Measurements from ENCODE around the gene WASHC3.

The WASHC3 gene

GRCh38 chr12:101992091-101992490, 69.7 kb downstream of the WASHC3 start:
- H3K4me1 ChIP-seq (ENCODE audit: insufficient read depth, low read length): no peaks in the 10 kb centered on the region
- no peaks in the 10 kb centered on the region for H3K27me3 ChIP-seq (ENCODE audit: insufficient read depth, low read length, poor library complexity)
- DNase-seq: no peak
- H3K36me3 ChIP-seq (ENCODE audit: insufficient read depth, low read length): no peaks in the 10 kb centered on the region
- no peak overlapping the region for H2AFZ ChIP-seq (ENCODE audit: low read depth, low read length)
- H3K79me2 ChIP-seq (ENCODE audit: insufficient read depth, low read length): no peaks in the 10 kb centered on the region
- no peaks in the 10 kb centered on the region for H3K9me3 ChIP-seq (ENCODE audit: insufficient read depth, low read length, severe bottlenecking)
- H3K4me3 ChIP-seq (ENCODE audit: low read depth in 1 of 2, low read length in 2 of 2): no peak overlapping the region
- no peak overlapping the region for H3K4me2 ChIP-seq (ENCODE audit: insufficient read depth, low read length)
- H3K27ac ChIP-seq (ENCODE audit: low read length): no peak overlapping the region
- TF ChIP-seq CTCF (IDR thresholded peaks at IDR 0.05; ENCODE audit: borderline replicate concordance, extremely low read depth, low read length, poor library complexity, severe bottlenecking) (no peak), EZH2 (IDR thresholded peaks at IDR 0.05; ENCODE audit: borderline replicate concordance, low read depth, low read length, severe bottlenecking) (no peak)
- no peak overlapping the region for H3K9ac ChIP-seq (ENCODE audit: low read depth, low read length)
- no peaks in the 10 kb centered on the region for H4K20me1 ChIP-seq (ENCODE audit: insufficient read depth, low read length)
- no peak for ATAC-seq (ENCODE audit: insufficient read depth, low read depth)

GRCh38 chr12:101982307-101982706, 79.5 kb downstream of the WASHC3 start:
- no peak overlapping the region for H3K4me2 ChIP-seq (ENCODE audit: insufficient read depth, low read length)

GRCh38 chr12:101981868-101982267, 79.9 kb downstream of the WASHC3 start:
- peaks cover 5% of the 10 kb centered on the region for H3K27me3 ChIP-seq (ENCODE audit: insufficient read depth, low read length, poor library complexity)
- H4K20me1 ChIP-seq (ENCODE audit: insufficient read depth, low read length): no peaks in the 10 kb centered on the region
- no peaks in the 10 kb centered on the region for H3K9me3 ChIP-seq (ENCODE audit: insufficient read depth, low read length, severe bottlenecking)
- no peak overlapping the region for H3K4me3 ChIP-seq (ENCODE audit: low read depth in 1 of 2, low read length in 2 of 2)
- no peaks in the 10 kb centered on the region for H3K36me3 ChIP-seq (ENCODE audit: insufficient read depth, low read length)
- H3K79me2 ChIP-seq (ENCODE audit: insufficient read depth, low read length): no peaks in the 10 kb centered on the region
- DNase-seq (no peak), ATAC-seq (ENCODE audit: insufficient read depth, low read depth) (no peak)
- no peak overlapping the region for H2AFZ ChIP-seq (ENCODE audit: low read depth, low read length)
- no peaks in the 10 kb centered on the region for H3K4me1 ChIP-seq (ENCODE audit: insufficient read depth, low read length)
- no peak overlapping the region for H3K4me2 ChIP-seq (ENCODE audit: insufficient read depth, low read length)
- no peak overlapping the region for H3K27ac ChIP-seq (ENCODE audit: low read length)
- H3K9ac ChIP-seq (ENCODE audit: low read depth, low read length): no peak overlapping the region
- TF ChIP-seq EZH2 (IDR thresholded peaks at IDR 0.05; ENCODE audit: borderline replicate concordance, low read depth, low read length, severe bottlenecking) (no peak), CTCF (IDR thresholded peaks at IDR 0.05; ENCODE audit: borderline replicate concordance, extremely low read depth, low read length, poor library complexity, severe bottlenecking) (no peak)

More at GRCh38 chr12:101982307-101982706, 79.5 kb downstream of the WASHC3 start:
- ATAC-seq (ENCODE audit: insufficient read depth, low read depth): no peak
- H3K9ac ChIP-seq (ENCODE audit: low read depth, low read length): no peak overlapping the region
- no peaks in the 10 kb centered on the region for H3K36me3 ChIP-seq (ENCODE audit: insufficient read depth, low read length)
- no peak overlapping the region for H3K4me3 ChIP-seq (ENCODE audit: low read depth in 1 of 2, low read length in 2 of 2)
- TF ChIP-seq EZH2 (IDR thresholded peaks at IDR 0.05; ENCODE audit: borderline replicate concordance, low read depth, low read length, severe bottlenecking) (no peak), CTCF (IDR thresholded peaks at IDR 0.05; ENCODE audit: borderline replicate concordance, extremely low read depth, low read length, poor library complexity, severe bottlenecking) (no peak)
- H3K27me3 ChIP-seq (ENCODE audit: insufficient read depth, low read length, poor library complexity): peaks cover 5% of the 10 kb centered on the region
- H3K79me2 ChIP-seq (ENCODE audit: insufficient read depth, low read length): no peaks in the 10 kb centered on the region
- H3K4me1 ChIP-seq (ENCODE audit: insufficient read depth, low read length): no peaks in the 10 kb centered on the region
- no peaks in the 10 kb centered on the region for H4K20me1 ChIP-seq (ENCODE audit: insufficient read depth, low read length)
- no peak overlapping the region for H2AFZ ChIP-seq (ENCODE audit: low read depth, low read length)
- no peak overlapping the region for H3K27ac ChIP-seq (ENCODE audit: low read length)
- H3K9me3 ChIP-seq (ENCODE audit: insufficient read depth, low read length, severe bottlenecking): no peaks in the 10 kb centered on the region
- DNase-seq: no peak

- no peaks in the 10 kb centered on the region for H3K27me3 ChIP-seq (ENCODE audit: insufficient read depth, low read length, poor library complexity)
- H3K4me2 ChIP-seq (ENCODE audit: insufficient read depth, low read length): no peak overlapping the region
- H3K4me3 ChIP-seq (ENCODE audit: low read depth in 1 of 2, low read length in 2 of 2): no peak overlapping the region
- ATAC-seq (ENCODE audit: insufficient read depth, low read depth) (0 out of 3 replicates have a peak, but pooled peaks have one; percentile 37), DNase-seq (no peak)
- no peak overlapping the region for H3K9ac ChIP-seq (ENCODE audit: low read depth, low read length)
- H3K27ac ChIP-seq (ENCODE audit: low read length): no peak overlapping the region
- peaks cover 3% of the 10 kb centered on the region; the same call in 1 of the 2 replicates for H3K4me1 ChIP-seq (ENCODE audit: insufficient read depth, low read length)
- no peak for TF ChIP-seq EZH2 (IDR thresholded peaks at IDR 0.05; ENCODE audit: borderline replicate concordance, low read depth, low read length, severe bottlenecking)
- no peak for TF ChIP-seq CTCF (IDR thresholded peaks at IDR 0.05; ENCODE audit: borderline replicate concordance, extremely low read depth, low read length, poor library complexity, severe bottlenecking)
- no peaks in the 10 kb centered on the region for H3K9me3 ChIP-seq (ENCODE audit: insufficient read depth, low read length, severe bottlenecking)
- H2AFZ ChIP-seq (ENCODE audit: low read depth, low read length): no peak overlapping the region
- H3K79me2 ChIP-seq (ENCODE audit: insufficient read depth, low read length): no peaks in the 10 kb centered on the region
- no peaks in the 10 kb centered on the region for H3K36me3 ChIP-seq (ENCODE audit: insufficient read depth, low read length)
- H4K20me1 ChIP-seq (ENCODE audit: insufficient read depth, low read length): no peaks in the 10 kb centered on the region
Observed at GRCh38 chr12:101968770-101969169, 93.0 kb downstream of the WASHC3 start.

All from DND-41 (cell line).